SK-N-MC (cell line): ENCODE results near the gene KIF18A.

Experiments used
- EZH2 ChIP-seq: fragments of 200-600 bp; sonication (generic); IDR thresholded peaks from one replicate; pipeline ENCODE4 v1.6.1; 2017; ENCODE audit warnings: antibody characterized with exemption
- POLR2AphosphoS5 ChIP-seq: IDR thresholded peaks from 2 replicates; pipeline ENCODE4 v1.6.1; 2012; ENCODE audit warnings: mild to moderate bottlenecking, low read depth, low read length, borderline replicate concordance

- TF ChIP-seq EZH2 (no peak), POLR2AphosphoS5 (no peak)
These were observed 1.5 kb downstream of the KIF18A start for GRCh38 chr11:28106353-28107043.
